Effector CD4-positive, alpha-beta T cell (primary cell): ENCODE measurements around the gene SLC19A1.

Experiments
- DNase-seq: peaks from one replicate; pipeline ENCODE4 v3.0.0-alpha.2; 2020

SLC19A1 gene

GRCh38 chr21:45475797-45476570 lies 66.3 kb downstream of the SLC19A1 start:
- DNase-seq, result no peak

GRCh38 chr21:45475004-45475685 lies 67.1 kb downstream of the SLC19A1 start:
- DNase-seq, result no peak

DNA sequence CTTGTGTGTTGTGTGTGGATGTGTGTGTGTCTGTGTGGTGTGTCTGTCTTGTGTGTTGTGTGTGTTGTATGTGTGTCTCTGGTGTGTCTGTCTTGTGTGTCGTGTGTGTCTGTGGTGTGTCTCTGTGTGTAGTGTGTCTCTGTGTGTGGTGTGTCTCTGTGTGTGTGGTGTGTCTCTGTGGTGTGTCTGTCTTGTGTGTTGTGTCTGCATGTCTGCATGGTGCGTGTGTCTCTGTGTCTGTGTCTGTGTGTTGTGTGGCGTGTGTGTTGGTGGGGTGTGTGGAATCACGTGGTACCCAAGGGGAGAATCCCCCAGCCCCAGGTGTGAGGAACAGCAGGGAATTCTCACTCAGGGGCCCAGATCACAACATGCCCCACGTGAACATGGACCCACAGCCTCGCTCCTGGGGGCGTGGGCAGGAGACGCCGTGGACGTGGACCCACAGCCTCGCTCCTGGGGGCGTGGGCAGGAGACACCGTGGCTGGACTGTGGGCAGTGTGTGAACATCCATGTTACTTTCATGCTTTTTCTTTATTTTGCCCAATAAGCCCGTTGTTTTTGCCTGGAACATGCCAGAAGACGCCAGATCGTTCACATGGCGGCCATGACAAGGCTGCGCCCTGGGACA lies 67.8 kb downstream of the SLC19A1 start:
- DNase-seq, result no peak

DNA sequence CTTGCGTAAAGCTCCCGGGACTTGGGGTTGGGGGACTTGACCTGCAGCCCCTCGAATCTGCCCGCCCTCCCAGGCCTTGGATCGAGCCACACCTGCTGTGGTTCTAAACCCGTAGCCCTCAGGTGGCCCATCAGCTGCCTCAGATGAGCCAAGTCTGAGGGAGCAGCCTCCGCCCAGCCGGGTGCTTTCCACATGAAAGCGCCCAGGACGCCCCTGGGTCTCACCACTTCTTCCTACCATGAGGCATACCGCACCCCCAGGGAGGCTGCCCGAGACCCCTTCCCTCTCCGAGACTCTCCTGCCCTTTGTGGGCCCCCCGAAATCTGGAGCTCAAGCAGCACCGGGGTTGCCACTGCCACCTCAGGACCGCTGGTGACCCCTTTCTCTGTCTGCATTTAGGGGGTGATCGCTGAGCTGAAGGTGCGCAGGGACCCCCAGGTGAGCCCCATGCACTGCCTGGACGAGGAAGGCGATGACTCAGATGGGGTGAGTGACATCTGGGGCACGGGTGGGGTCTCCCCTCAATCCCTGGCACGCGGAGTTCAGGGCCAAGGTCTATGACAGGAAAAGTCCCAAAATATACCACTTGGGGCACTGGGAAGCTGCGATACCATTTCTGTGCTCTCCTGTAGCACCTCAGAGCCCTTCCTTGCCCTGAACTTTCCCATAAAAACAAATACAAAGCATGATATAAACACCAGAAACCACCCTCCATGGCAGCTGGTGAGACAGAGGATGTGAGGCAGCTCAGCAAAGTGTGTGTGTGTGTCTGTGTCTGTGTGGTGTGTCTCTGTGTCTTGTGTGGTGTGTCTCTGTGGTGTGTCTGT lies 68.5 kb downstream of the SLC19A1 start:
- DNase-seq, result no peak

DNA sequence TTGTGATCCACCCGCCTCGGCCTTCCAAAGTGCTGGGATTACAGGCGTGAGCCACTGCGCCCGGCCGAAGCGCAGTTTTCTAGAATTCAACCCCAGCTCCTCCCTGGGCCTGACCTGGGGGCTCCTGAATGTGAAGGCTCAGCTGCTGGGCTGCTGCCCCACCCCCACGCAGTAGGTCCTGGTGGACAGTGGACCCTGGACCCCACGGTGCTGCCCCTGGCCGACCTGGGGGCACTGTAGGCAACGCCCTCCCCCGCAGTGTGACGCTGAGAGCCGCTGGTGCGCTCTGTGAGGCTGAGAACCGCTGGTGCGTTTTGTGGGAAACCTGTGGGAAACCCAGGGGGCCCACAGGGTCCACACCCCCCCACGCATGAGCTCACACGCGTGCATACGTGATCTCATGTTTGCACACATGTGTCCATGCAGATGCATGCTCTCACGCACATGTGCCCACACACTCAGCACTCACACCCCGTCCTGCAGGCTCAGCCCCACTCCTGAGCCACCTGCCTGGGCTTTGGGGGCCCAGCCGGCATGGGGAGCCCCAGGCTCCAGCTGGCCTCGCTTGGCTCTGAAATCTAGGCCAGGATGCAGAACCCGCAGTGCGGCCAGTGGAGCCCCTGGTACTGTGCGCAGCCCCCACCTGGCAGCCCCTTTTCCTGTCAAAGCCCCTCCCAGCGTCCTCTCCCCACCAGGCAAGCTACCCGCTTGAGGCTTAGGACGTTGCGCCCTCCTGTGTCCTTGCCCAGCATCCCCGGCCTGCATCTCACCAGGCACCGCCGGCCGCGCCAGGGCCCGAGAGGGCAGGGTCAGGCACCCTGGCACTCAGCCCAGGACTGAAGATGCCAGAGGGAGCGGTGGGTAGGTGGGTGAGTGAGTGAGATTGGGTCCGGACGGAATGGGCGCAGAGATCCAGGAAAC lies 69.5 kb downstream of the SLC19A1 start:
- DNase-seq, result no peak

GRCh38 chr21:45471525-45472221 lies 70.6 kb downstream of the SLC19A1 start:
- DNase-seq, result no peak

GRCh38 chr21:45470773-45471524 lies 71.3 kb downstream of the SLC19A1 start:
- no peak for DNase-seq

DNA sequence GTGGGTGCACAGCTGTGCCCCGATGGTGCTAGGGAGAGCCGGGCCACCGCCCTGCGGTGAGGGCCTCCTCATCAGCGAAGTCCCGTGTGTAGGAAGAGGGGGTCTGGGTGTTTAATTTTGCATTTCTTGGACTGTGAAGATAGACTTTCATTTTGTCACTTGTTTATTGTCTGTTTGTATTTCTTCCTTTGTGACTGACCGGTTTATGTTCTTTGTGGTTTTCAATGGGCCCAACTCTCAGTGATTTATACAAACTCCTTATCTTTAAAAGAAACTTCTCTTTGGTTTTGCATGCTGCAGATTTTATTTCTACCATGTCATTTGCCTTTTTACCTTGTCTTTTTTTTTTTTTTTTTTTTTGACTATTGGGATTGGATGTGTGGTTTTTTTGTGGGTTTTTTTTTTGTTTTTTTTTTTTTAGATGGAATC lies 72.1 kb downstream of the SLC19A1 start:
- no peak for DNase-seq

- no peak for DNase-seq
Measured at GRCh38 chr21:45469273-45470086, 72.8 kb downstream of the SLC19A1 start.

DNA sequence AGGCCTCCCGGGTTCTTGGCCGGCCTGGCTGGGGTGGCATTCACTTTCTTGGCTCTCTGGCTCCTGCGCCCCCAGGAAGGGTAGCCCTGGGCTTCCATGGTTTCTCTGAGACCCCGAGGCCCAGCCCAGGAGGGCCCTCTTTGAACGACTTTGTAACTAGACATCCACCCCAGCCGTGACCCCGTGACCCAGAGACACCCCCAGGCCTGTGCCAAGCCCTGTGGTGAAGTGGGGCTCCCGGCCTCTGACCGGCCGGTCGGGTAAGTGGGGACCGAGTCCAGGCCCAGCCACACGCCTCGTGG lies 73.3 kb downstream of the SLC19A1 start:
- DNase-seq, result no peak

- no peak for DNase-seq
Measured at GRCh38 chr21:45468051-45468970, 73.9 kb downstream of the SLC19A1 start.

GRCh38 chr21:45467221-45467779 lies 74.9 kb downstream of the SLC19A1 start:
- DNase-seq, result no peak

- no peak for DNase-seq
Measured at GRCh38 chr21:45466330-45467220, 75.7 kb downstream of the SLC19A1 start.

GRCh38 chr21:45465611-45466329 lies 76.5 kb downstream of the SLC19A1 start:
- no peak for DNase-seq

GRCh38 chr21:45465105-45465504 lies 77.1 kb downstream of the SLC19A1 start:
- DNase-seq, result no peak

DNA sequence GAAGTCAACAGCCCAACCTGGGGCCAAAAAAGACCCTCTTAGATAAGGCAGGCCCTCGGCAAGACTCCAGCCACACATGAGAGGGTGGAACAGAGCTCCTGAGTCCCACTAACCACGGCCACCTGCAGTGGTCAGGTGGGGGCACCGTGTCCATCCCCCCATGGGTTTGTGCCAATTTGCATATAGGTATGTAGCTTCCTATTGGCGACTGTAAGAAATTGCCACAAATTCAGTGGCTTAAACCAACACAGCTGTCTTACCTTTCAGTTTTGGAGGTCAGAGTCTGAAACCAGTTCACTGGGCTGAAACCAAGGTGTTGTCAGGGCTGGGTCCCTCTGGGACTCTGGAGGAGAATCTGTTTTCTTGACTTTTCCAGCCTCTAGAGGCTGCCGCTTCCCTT lies 77.9 kb downstream of the SLC19A1 start:
- no peak for DNase-seq
